Natural killer cell treated with Interleukin-12 subunit alpha and Interleukin-12 subunit beta and Interleukin-15 and Interleukin-18, amount 100 ng/mL, for 72 hours (primary cell): ENCODE data around the gene TTC24. TPM values are rescaled to one million over a fixed set of nuclear protein-coding genes. Genes with fewer than 3 reads are reported as not detected.

ENCODE experiments used
- ATAC-seq, 2 donors: fragments of 150-1000 bp; cut with Tn5 transposase in 1 of 2; sonication (Bioruptor Pico), chemical (Tn5 transposase) in 1 of 2; 2 replicates each; pipeline ENCODE4 v1.10.0; 2021
- DNase-seq: peaks from one replicate; pipeline ENCODE4 v3.0.0; 2022; ENCODE audit warnings: low spot score
- H3K27ac Mint-ChIP-seq, 2 donors: 1 replicate in 1 of 2; 2 replicates in 1 of 2; pipeline ENCODE4 v1.8.0; 2022; ENCODE audit warnings: mixed read lengths in 2 of 2, mild to moderate bottlenecking in 1 of 2, moderate library complexity in 1 of 2
- H3K27me3 Mint-ChIP-seq, 2 donors: 1 replicate in 1 of 2; 2 replicates in 1 of 2; pipeline ENCODE4 v1.8.0; 2022; ENCODE audit warnings: mixed read lengths in 2 of 2
- H3K36me3 Mint-ChIP-seq: one replicate; pipeline ENCODE4 v1.8.0; 2022; ENCODE audit warnings: mixed read lengths
- H3K4me1 Mint-ChIP-seq, 2 donors: 1 replicate in 1 of 2; 2 replicates in 1 of 2; pipeline ENCODE4 v1.8.0; 2022; ENCODE audit warnings: low read depth in 2 of 2, mixed read lengths in 2 of 2, mild to moderate bottlenecking in 1 of 2
- H3K4me3 Mint-ChIP-seq: one replicate; pipeline ENCODE4 v1.8.0; 2022; ENCODE audit warnings: mixed read lengths
- H3K9me3 Mint-ChIP-seq: 2 replicates; pipeline ENCODE4 v1.8.0; 2022; ENCODE audit warnings: mixed read lengths
- total RNA-seq, 2 donors: library from RNA; stranded (reverse); gene quantifications; one replicate each; pipeline ENCODE4 v1.2.3, GENCODE V29; 2022

The TTC24 gene
- total RNA-seq: 1 to 10 TPM; 1.8 to 2.2 TPM

GRCh38 chr1:156579472-156579871, at the start of gene TTC24:
TSS of gene TTC24 (plus strand) at chr1:156579723. CDS start at chr1:156581365, 1,642 bp downstream.
- peaks cover 3 to 7% of the 10 kb centered on the region in 2 donors for H3K27me3 Mint-ChIP-seq
- H3K36me3 Mint-ChIP-seq: no peaks in the 10 kb centered on the region
- ATAC-seq: no peak
- no peak within 1 kb of the TSS for H3K4me3 Mint-ChIP-seq
- H3K27ac Mint-ChIP-seq: no peak within 1 kb of the TSS
- H3K9me3 Mint-ChIP-seq: no peaks in the 10 kb centered on the region
- no peak for DNase-seq
- H3K4me1 Mint-ChIP-seq: peaks cover 6 to 7% of the 10 kb centered on the region in 2 donors

DNA sequence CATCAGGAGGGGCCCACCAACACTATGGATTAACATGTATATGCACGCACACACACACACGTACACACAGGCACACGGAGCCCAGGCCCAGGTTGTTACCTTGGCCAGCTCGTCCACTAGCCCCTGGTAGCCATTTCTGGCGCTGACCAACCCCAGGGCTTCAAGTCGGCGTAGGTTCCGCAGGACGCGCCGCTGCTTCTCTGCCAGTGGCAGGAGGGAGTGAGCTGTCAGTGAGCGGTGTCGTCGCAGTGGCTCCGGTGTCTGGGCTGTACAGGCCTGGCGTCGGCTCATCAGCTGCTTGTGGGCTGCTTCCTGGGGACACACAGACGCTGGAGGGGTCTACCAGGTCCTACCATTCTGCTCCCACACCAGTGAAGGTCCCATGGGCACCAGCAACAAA, 49.5 kb upstream of the TTC24 start:
- H3K4me3 Mint-ChIP-seq: no peak overlapping the region
- DNase-seq (no peak), ATAC-seq (no peak)
- no peaks in the 10 kb centered on the region for H3K36me3 Mint-ChIP-seq
- H3K27ac Mint-ChIP-seq: no peak overlapping the region
- H3K9me3 Mint-ChIP-seq: no peaks in the 10 kb centered on the region
- H3K4me1 Mint-ChIP-seq: peaks cover 17 to 23% of the 10 kb centered on the region in 2 donors
- H3K27me3 Mint-ChIP-seq: no peaks in the 10 kb centered on the region

DNA sequence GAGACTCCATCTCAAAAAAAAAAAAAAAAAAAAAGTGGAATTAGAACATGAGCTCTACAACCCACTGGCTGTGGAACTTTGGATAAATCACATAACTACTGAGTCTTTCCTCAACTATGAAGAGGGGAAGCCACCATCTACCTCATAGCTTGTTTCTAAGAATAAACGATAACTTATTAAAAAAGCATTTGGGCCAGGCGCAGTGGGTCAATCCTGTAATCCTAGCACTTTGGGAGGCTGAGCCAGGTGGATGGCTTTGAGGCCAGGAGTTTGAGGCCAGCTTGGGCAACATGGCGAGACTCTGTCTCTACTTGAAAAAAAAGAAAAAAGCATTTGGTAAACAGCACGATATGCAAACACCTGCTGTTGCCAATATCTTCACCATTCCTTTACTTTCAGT, 47.1 kb upstream of the TTC24 start:
- peaks cover 7 to 8% of the 10 kb centered on the region in 2 donors for H3K4me1 Mint-ChIP-seq
- no peaks in the 10 kb centered on the region for H3K9me3 Mint-ChIP-seq
- DNase-seq: no peak
- no peak overlapping the region for H3K4me3 Mint-ChIP-seq
- no peaks in the 10 kb centered on the region for H3K36me3 Mint-ChIP-seq
- ATAC-seq: no peak
- H3K27me3 Mint-ChIP-seq: no peaks in the 10 kb centered on the region
- H3K27ac Mint-ChIP-seq: no peak overlapping the region

GRCh38 chr1:156533568-156534220, 45.8 kb upstream of the TTC24 start:
- H3K27me3 Mint-ChIP-seq: no peaks in the 10 kb centered on the region
- no peak overlapping the region for H3K4me3 Mint-ChIP-seq
- ATAC-seq (no peak), DNase-seq (no peak)
- H3K27ac Mint-ChIP-seq: no peak overlapping the region
- peaks cover under 1 to 2% of the 10 kb centered on the region in 2 donors for H3K4me1 Mint-ChIP-seq
- H3K36me3 Mint-ChIP-seq: no peaks in the 10 kb centered on the region
- no peaks in the 10 kb centered on the region for H3K9me3 Mint-ChIP-seq

GRCh38 chr1:156534424-156535060, 45.0 kb upstream of the TTC24 start:
- ATAC-seq (no peak), DNase-seq (no peak)
- Mint-ChIP-seq H3K4me3 (no peak overlapping the region), H3K9me3 (no peaks in the 10 kb centered on the region), H3K4me1 (peaks cover 0 to 9% of the 10 kb centered on the region in 2 donors), H3K27me3 (no peaks in the 10 kb centered on the region), H3K27ac (no peak overlapping the region), H3K36me3 (no peaks in the 10 kb centered on the region)

- ATAC-seq (no peak), DNase-seq (no peak)
- Mint-ChIP-seq H3K27me3 (no peaks in the 10 kb centered on the region), H3K36me3 (no peaks in the 10 kb centered on the region), H3K9me3 (no peaks in the 10 kb centered on the region), H3K27ac (no peak overlapping the region), H3K4me3 (no peak overlapping the region), H3K4me1 (peaks cover 0 to 9% of the 10 kb centered on the region in 2 donors)
Observed at GRCh38 chr1:156537027-156537426, 42.5 kb upstream of the TTC24 start.

GRCh38 chr1:156538711-156539440, 40.6 kb upstream of the TTC24 start:
- no peaks in the 10 kb centered on the region for H3K36me3 Mint-ChIP-seq
- H3K4me3 Mint-ChIP-seq: no peak overlapping the region
- no peaks in the 10 kb centered on the region for H3K9me3 Mint-ChIP-seq
- H3K27me3 Mint-ChIP-seq: no peaks in the 10 kb centered on the region
- peaks cover 0 to 9% of the 10 kb centered on the region in 2 donors for H3K4me1 Mint-ChIP-seq
- ATAC-seq (no peak), DNase-seq (no peak)
- no peak overlapping the region for H3K27ac Mint-ChIP-seq

- DNase-seq: no peak
- H3K36me3 Mint-ChIP-seq: no peaks in the 10 kb centered on the region
- no peak for ATAC-seq
- H3K9me3 Mint-ChIP-seq: no peaks in the 10 kb centered on the region
- H3K4me3 Mint-ChIP-seq: no peak overlapping the region
- peaks cover 0 to 14% of the 10 kb centered on the region in 2 donors for H3K4me1 Mint-ChIP-seq
- H3K27me3 Mint-ChIP-seq: no peaks in the 10 kb centered on the region
- H3K27ac Mint-ChIP-seq: peak overlapping the region in 1 of 2 donors; percentile 34
Observed at GRCh38 chr1:156539818-156540355, 39.6 kb upstream of the TTC24 start.

GRCh38 chr1:156540955-156541354, 38.6 kb upstream of the TTC24 start:
- Mint-ChIP-seq H3K9me3 (no peaks in the 10 kb centered on the region), H3K27me3 (no peaks in the 10 kb centered on the region), H3K27ac (peak overlapping the region in 1 of 2 donors; percentile 24), H3K36me3 (no peaks in the 10 kb centered on the region), H3K4me1 (peaks cover 0 to 16% of the 10 kb centered on the region in 2 donors), H3K4me3 (no peak overlapping the region)
- peak in 1 of 2 donors; percentile 9 for ATAC-seq
- no peak for DNase-seq

DNA sequence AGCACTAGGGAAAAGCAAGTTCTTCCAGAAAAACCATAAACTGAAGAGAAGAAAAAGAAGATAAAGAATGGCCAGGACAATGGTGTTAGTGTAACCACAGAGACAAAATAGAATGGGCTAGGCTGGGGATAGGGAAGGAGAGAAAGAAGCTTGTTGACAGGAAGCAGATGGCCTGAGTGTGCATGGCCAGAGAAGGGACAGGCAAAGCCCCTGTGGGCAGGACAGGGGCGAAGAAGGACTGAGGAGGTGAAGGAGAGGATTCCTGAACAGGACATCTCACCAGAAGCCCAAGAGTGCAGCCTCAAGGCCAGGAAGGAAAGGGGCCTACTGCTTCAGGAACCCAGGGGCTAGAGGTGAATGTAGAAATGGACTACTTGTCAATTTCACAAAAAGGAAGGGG, 36.5 kb upstream of the TTC24 start:
- ATAC-seq (no peak), DNase-seq (no peak)
- Mint-ChIP-seq H3K27ac (no peak overlapping the region), H3K4me1 (peaks cover 0 to 16% of the 10 kb centered on the region in 2 donors), H3K9me3 (no peaks in the 10 kb centered on the region), H3K4me3 (no peak overlapping the region), H3K36me3 (no peaks in the 10 kb centered on the region), H3K27me3 (no peaks in the 10 kb centered on the region)

DNA sequence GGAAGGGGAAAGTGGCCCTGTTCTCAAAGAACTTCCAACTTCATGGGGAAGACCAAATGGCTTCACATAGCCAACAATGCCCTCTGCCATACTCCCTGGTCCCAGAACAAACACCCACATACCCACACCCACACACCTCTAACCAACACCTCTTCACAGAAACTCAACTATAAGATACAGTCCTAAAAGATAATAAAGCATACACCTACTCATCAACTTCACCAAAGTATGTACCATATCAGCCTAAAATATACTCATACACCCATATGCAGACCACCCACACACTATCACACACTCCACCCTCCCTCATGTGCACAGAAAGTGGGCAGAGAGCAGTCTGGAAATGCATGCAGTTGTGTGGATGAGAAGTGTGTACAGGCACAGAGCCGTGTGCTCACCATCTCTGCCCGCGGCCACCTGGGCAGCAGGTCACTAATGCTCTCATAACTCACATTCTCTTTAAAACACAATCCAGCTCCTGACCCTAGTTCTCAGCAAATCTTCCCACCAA, 34.9 kb upstream of the TTC24 start:
- no peaks in the 10 kb centered on the region for H3K9me3 Mint-ChIP-seq
- DNase-seq: no peak
- no peak overlapping the region for H3K4me3 Mint-ChIP-seq
- no peaks in the 10 kb centered on the region for H3K27me3 Mint-ChIP-seq
- peaks cover 0 to 7% of the 10 kb centered on the region in 2 donors for H3K4me1 Mint-ChIP-seq
- no peak for ATAC-seq
- H3K36me3 Mint-ChIP-seq: no peaks in the 10 kb centered on the region
- no peak overlapping the region for H3K27ac Mint-ChIP-seq

DNA sequence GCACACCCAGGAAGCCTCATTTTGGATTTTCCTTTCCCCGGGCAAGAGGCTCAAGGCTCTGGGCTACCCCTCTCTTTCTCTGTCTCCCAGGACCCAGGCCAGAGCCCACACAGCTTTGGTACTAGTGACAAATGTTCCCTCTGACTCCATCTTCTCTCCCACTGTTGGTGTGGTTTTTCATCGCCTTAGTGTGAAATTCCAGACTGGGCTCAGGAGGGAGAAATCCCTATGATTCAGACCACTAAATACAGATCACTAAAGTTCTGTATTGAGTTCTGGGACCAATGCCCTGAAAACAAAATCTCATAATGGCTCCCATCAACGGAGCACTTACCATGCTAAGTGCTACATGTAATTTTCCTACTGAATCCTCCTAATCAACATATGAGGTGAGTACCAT, 33.3 kb upstream of the TTC24 start:
- DNase-seq: no peak
- H3K27ac Mint-ChIP-seq: no peak overlapping the region
- no peak for ATAC-seq
- H3K4me1 Mint-ChIP-seq: peaks cover 0 to 7% of the 10 kb centered on the region in 2 donors
- no peaks in the 10 kb centered on the region for H3K36me3 Mint-ChIP-seq
- H3K9me3 Mint-ChIP-seq: no peaks in the 10 kb centered on the region
- no peaks in the 10 kb centered on the region for H3K27me3 Mint-ChIP-seq
- H3K4me3 Mint-ChIP-seq: no peak overlapping the region

GRCh38 chr1:156547434-156547833, 32.1 kb upstream of the TTC24 start:
- no peaks in the 10 kb centered on the region for H3K36me3 Mint-ChIP-seq
- ATAC-seq (no peak), DNase-seq (no peak)
- no peak overlapping the region for H3K27ac Mint-ChIP-seq
- H3K9me3 Mint-ChIP-seq: no peaks in the 10 kb centered on the region
- no peaks in the 10 kb centered on the region for H3K27me3 Mint-ChIP-seq
- peaks cover 5 to 10% of the 10 kb centered on the region in 2 donors for H3K4me1 Mint-ChIP-seq
- no peak overlapping the region for H3K4me3 Mint-ChIP-seq

DNA sequence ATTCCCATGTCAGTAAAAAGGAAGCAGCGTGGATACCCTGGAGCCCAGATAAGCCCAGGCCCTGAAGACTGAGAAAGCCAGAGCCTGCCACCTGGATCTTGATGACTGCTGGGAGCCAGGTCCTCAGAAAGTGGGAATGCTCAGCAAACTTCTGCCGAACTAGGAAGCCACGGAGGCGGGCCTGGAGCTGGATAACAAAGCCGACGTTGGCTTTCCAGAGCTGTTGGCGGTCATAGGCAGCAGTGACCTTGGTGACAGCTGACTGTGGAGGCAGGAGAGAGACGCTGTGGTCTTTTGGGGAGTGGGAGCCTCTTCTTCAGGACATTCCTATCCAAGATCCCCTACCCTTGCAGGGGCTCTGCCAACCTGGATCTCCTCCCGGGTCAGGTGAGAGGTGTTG, 31.5 kb upstream of the TTC24 start:
- Mint-ChIP-seq H3K4me1 (peaks cover 9 to 11% of the 10 kb centered on the region in 2 donors), H3K27me3 (no peaks in the 10 kb centered on the region), H3K27ac (no peak overlapping the region), H3K36me3 (no peaks in the 10 kb centered on the region), H3K4me3 (no peak overlapping the region), H3K9me3 (no peaks in the 10 kb centered on the region)
- no peak for ATAC-seq
- DNase-seq: no peak
